IPS-11a (cell line): ENCODE measurements around the gene OBP2B.
"Not testable (repeated sequence)": the region's sequence is repeated elsewhere in the genome, so short reads cannot be mapped to it uniquely, and the experiment has no call there.

Source experiments
- H3K4me3 ChIP-seq: one replicate; pipeline ENCODE4 v1.5.1; 2013; ENCODE audit warnings: low read depth, low read length, control low read depth

Gene OBP2B

DNA sequence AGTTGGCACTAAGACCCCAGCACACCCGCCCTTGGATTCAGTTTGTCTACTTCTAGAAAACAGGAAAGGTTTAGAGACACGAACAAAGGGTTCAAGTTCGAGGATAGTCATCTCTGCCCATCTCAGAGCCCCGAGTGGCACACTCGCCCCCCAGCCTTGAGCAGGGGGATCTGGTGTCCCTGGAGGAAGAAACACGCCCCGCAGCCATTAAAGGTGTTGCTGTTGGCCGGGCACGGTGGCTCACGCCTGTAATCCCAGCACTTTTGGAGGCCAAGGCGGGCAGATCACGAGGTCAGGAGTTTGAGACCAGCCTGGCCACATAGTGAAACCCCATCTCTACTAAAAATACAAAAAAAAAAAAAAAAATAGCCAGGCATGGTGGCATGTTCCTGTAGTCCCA is 39.4 kb downstream of the OBP2B start:
- not testable (repeated sequence) for H3K4me3 ChIP-seq

DNA sequence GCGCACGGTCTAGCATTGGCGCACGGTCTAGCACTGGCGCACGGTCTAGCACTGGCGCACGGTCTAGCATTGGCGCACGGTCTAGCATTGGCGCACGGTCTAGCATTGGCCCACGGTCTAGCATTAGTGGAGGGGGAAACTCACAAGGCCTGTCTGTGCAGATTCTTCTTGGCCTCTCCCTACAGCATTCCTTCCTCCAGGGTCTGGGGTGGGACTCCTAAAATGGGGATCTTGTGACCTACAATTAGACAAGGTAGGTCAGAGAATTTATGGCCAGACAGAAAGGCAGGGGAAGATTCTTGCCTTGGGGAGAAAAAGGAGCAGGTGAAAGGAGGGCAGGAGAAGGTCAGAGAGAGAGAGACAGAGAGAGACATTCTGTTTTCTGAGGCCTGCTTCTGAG is 39.9 kb downstream of the OBP2B start:
- no peak overlapping the region for H3K4me3 ChIP-seq

DNA sequence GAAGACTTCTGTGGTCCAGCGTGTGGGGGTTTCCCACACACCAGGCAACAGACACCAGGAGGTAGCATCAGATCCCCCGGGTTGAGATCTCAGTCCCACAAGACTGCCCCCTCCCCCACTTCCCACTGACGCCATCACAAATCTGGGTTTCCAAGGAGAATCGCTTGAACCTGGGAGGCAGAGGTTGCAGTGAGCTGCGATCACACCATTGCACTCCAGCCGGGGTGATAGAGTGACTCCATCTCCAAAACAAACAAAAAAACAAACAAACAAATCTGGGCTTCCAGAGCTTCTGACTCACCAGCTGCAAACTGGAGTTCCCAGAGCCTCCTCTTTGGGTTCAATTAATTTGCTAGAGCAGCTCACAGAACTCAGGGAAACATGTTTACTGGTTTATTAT is 40.6 kb downstream of the OBP2B start:
- H3K4me3 ChIP-seq: no peak overlapping the region

DNA sequence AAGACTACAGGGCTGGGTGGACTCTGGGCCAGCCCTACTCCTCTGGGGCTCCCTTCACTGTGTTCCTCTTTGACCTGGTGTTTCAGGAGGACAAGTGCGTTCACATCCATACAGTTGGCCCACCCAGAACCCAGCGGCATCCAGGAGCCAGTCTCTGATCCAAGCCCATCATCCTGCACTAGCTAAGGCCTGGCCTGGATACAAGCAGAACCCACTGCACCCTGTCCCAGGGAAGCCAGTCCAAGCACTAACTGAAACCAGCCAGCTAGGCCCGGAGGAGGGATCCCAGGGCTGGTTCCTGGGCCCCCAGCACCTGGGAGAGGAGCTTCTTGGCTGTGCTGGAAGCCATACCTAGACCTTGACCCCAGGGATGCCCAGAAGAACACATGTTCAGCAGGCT is 41.3 kb downstream of the OBP2B start:
- H3K4me3 ChIP-seq: no peak overlapping the region

DNA sequence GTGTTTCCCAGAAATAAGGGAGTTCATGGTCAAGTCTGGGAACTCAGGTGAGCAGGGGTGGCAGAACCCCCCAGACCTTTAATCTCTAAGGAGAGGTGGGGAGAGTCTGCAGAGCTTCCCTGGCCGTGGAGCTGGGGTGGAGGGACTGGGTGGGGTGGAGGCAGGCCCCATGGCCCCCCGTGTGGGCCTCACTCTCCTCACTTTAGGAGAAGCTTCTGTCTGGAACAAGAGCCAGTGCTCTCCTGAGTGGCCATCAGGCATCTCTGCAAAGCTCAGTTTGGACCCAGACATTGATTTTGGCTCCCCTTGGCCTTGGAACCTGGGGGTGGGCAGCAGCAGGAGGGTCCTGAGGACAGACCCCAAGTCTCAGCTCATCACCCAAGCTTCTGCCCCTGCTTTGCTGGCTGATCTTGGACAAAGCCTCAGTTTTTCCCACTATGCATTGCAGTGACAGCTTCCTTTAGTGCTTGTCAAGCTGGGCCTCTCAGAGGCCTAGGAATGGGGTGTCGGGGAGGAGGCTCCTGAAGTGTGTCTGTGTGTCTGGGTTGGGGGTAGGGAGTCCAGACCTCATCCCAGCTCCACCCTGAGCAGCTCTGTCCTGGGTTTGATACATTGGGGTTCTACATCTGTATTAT is 41.8 kb downstream of the OBP2B start:
- no peak overlapping the region for H3K4me3 ChIP-seq

DNA sequence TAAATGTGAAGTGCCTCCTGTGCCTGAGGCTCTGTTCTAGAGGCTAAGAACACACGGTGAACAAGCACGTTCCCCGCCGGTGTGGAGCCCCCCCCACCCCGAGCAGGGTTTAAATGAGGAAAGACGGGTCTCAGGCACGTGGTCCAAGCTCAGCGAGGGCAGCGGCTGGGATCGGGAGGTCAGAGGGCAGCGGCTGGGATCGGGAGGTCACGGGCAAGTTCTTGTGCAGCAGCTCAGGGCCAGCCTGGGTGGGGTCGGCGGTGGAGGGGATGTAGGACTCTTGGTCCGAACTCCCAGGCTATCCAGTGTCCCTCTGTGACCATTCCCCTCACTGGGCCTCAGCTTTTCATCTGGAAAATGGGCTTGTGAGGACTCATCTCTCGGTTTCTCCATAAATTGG is 42.7 kb downstream of the OBP2B start:
- no peak overlapping the region for H3K4me3 ChIP-seq

DNA sequence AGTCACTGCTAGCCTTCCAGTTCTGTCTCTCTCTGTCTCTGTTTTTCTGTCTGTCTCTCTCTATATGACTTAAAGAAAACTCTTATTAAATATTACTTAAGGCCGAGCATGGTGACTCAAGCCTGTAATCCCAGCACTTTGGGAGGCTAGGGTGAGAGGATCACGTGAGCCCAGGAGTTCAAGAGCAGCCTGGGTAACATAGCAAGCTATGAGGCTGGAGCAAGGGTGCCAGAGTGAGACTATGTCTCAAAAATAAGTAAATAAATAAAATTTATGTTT is 43.7 kb downstream of the OBP2B start:
- no peak overlapping the region for H3K4me3 ChIP-seq

DNA sequence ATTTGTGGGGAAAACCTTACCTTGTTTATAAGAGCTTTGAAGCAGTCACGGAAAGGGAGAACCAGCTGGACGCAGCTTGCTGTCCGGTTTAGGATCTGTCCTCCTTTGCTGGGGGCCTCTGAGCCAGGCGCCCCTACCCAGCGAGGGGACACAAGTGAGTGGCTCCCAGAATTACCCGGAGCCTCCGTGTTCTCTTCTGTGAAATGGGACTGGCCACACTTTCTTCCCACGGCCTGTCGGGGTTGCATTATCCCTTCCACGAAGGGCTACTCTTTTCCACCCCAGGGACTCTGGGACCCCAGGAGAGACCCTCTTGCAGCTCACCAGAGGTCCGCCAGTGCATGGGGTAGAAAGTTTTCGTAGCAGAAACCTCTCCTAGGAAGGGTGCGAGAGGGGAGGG is 44.9 kb downstream of the OBP2B start:
- H3K4me3 ChIP-seq: no peak overlapping the region

DNA sequence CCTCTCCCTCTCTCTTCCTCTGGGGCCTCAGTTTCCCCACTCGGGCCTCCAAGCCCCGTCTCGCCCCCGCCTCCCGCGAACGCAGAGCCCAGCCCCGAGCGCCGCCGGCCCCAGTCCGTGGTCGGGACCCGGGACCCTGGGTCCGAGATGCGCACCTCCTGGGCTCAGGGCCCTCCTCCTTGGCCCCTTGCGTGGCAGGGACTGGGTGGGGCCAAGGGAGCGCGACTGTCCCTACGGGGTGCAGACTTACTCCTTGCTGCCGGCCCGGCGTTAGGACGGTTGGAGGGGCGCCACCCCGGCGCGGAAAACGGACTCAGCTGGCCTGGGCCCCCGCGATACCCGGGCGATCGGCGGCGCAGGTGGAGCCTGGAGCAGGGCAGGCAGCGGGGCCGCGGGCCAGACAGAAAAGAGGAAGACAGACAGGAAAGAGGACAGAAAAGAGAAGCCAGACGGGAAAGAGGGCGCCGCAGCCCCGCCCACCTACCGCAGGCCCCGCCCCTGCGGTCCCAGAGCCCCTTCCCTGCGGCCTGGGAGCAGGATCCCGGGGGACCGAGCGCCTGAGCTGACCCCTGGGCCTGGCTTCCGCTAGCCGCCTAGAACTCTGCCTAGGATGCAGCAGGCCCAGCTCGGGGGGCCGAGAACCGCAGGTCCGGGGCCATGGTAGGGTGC is 45.4 kb downstream of the OBP2B start, which contains the start of gene GBGT1:
TSS of gene GBGT1 (minus strand) at position 411 of the 669 bp plus-strand sequence. CDS start 1,502 bp downstream, outside the sequence.
- H3K4me3 ChIP-seq: peak within 1 kb of the TSS; percentile 43

DNA sequence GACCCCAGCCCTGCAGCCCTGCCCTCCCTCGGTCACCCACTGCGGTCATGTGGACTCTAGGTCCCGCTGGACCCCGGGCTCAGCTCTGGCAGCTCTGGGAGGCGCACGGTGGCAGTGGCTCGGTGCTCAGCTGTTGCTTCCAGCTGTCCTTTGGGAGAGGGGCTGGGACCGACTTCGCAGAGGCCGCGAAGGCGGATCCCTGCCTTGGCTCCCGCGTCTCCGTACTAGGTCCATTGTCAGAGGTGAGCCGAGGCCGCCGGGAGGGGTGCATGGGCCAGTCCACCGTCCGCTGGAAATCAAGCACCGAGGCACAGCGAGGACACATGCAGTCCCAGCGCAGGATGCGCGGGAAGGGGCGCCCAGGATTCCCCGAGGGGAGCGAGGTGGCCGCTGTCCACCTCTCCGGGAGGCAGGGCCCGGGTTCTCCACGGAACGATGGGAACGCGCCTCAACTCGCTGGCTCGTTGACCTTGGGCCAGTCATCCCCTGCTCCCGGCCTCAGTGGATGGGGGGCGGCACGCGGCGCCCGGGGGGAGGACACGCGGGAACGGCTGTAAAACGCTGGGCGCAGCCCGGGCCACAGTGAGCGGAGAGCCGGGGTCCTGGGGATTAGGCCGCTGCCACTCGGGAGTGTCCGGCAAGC is 46.1 kb downstream of the OBP2B start:
- peak overlapping the region; percentile 43 for H3K4me3 ChIP-seq

DNA sequence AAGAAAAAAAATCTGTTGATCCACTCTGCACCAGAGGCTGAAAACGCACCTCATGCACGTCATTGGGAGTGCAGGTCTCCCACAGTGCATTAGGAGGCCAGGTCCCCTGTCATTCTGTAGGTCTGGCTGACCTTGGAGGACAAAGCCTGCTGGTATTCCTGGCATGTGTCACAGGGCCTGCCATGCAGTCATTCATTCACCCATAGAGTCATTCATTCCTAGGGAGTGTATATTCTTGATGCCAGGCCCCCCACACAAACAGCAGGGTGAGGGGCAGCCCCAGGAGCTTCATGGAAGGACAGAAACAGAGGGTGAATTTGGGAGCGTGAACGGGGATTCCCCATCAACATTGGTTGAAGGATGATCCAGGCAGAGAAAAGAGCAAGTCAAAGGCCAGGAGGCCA is 47.5 kb downstream of the OBP2B start:
- no peak overlapping the region for H3K4me3 ChIP-seq

DNA sequence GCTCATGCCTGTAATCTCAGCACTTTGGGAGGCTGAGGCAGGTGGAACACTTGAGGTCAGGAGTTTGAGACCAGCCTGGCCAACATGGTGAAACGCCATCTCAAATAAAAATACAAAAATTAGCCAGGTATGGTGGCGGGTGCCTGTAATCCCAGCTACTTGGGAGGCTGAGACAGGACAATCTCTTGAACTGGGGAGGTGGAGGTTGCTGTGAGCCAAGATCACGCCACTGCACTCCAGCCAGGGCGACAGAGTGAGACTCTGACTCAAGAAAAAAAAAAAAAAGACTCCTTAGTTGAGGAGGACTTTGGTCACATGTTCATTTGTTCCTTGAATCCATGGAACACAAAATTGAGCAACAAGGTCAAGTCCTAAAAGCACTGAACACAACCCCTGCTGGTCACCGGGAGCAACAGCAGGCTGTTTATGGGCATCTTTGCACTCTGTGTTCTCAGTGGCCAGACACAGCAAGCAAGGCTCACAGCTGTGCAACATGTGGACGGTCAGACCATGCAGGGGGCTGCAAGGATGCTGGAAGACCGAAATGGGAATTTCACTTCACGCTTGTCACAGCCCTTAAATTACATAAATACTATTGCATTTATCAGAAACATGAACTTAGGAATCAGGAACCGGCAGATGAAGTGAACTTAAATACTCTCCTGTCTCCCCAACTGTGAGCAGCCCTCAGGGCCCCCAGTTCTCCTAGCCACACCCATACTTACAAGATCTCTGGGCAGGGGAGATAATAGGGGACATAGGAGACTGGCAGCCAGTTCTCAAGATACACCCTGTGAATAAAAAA is 48.1 kb downstream of the OBP2B start:
- no peak overlapping the region for H3K4me3 ChIP-seq

DNA sequence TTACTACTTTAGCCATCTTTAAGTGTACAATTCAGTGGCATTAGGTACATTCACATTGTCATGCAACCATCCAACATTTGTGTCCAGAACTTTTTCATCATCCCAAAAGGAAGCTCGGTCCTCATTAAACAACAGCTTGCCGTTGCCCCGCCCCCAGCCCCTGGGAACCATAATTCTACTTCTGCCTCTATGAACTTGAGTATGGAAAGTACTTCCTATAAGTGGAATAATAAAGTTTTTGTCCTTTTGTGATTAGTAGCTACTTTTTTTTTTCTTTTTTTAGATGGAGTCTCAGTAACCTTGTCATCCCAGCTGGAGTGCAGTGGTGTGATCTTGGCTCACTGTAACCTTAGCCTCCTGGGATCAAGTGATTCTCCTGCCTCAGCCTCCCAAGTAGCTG is 50.4 kb downstream of the OBP2B start:
- no peak overlapping the region for H3K4me3 ChIP-seq
